ENCODE measurements around the gene SIDT1.

The SIDT1 gene

GRCh38 chr3:113546414-113546893, 14.1 kb downstream of the SIDT1 start:
- DNase-seq (ENCODE audit: low spot score): no peak

GRCh38 chr3:113548501-113548900, 16.1 kb downstream of the SIDT1 start:
- no peak for DNase-seq (ENCODE audit: low spot score)

- DNase-seq (ENCODE audit: low spot score): no peak
Measured at GRCh38 chr3:113551820-113552219, 19.5 kb downstream of the SIDT1 start.

GRCh38 chr3:113552851-113553250, 20.5 kb downstream of the SIDT1 start:
- no peak for DNase-seq (ENCODE audit: low spot score)

GRCh38 chr3:113555138-113555537, 22.8 kb downstream of the SIDT1 start:
- no peak for DNase-seq (ENCODE audit: low spot score)

GRCh38 chr3:113556316-113556945, 24.1 kb downstream of the SIDT1 start:
- no peak for DNase-seq (ENCODE audit: low spot score)

GRCh38 chr3:113556946-113557335, 24.6 kb downstream of the SIDT1 start:
- DNase-seq (ENCODE audit: low spot score): no peak

GRCh38 chr3:113557374-113557773, 25.0 kb downstream of the SIDT1 start:
- no peak for DNase-seq (ENCODE audit: low spot score)

- no peak for DNase-seq (ENCODE audit: low spot score)
Measured at GRCh38 chr3:113559009-113559408, 26.7 kb downstream of the SIDT1 start.

- no peak for DNase-seq (ENCODE audit: low spot score)
Measured at GRCh38 chr3:113560271-113560670, 27.9 kb downstream of the SIDT1 start.

- no peak for DNase-seq (ENCODE audit: low spot score)
Measured at GRCh38 chr3:113560831-113561623, 28.7 kb downstream of the SIDT1 start.

- no peak for DNase-seq (ENCODE audit: low spot score)
Measured at GRCh38 chr3:113565555-113565954, 33.2 kb downstream of the SIDT1 start.

GRCh38 chr3:113570158-113570557, 37.8 kb downstream of the SIDT1 start:
- no peak for DNase-seq (ENCODE audit: low spot score)

GRCh38 chr3:113571360-113571759, 39.0 kb downstream of the SIDT1 start:
- no peak for DNase-seq (ENCODE audit: low spot score)

GRCh38 chr3:113573728-113574127, 41.4 kb downstream of the SIDT1 start:
- DNase-seq (ENCODE audit: low spot score): no peak

- no peak for DNase-seq (ENCODE audit: low spot score)
Measured at GRCh38 chr3:113574213-113574612, 41.9 kb downstream of the SIDT1 start.

- no peak for DNase-seq (ENCODE audit: low spot score)
Measured at GRCh38 chr3:113575206-113575605, 42.9 kb downstream of the SIDT1 start.

GRCh38 chr3:113585228-113585627, 52.9 kb downstream of the SIDT1 start:
- no peak for DNase-seq (ENCODE audit: low spot score)

GRCh38 chr3:113585720-113586119, 53.4 kb downstream of the SIDT1 start:
- no peak for DNase-seq (ENCODE audit: low spot score)

- no peak for DNase-seq (ENCODE audit: low spot score)
Measured at GRCh38 chr3:113588806-113589205, 56.5 kb downstream of the SIDT1 start.

- no peak for DNase-seq (ENCODE audit: low spot score)
Measured at GRCh38 chr3:113589971-113590370, 57.6 kb downstream of the SIDT1 start.

GRCh38 chr3:113590983-113591382, 58.6 kb downstream of the SIDT1 start:
- no peak for DNase-seq (ENCODE audit: low spot score)

- DNase-seq (ENCODE audit: low spot score): no peak
Measured at GRCh38 chr3:113594066-113594465, 61.7 kb downstream of the SIDT1 start.
